Peyer's patch (tissue), 4 donors: ENCODE measurements around the gene SOX5.

Experiments used
- CTCF ChIP-seq, 6 experiments: fragments of 450-650 bp in 4 of 6; fragments of 200-600 bp in 2 of 6; sonication (generic) in 1 of 6; IDR thresholded peaks; one replicate each; pipeline ENCODE4 v1.5.1; 2017 to 2019; ENCODE audit warnings: antibody characterized with exemption in 6 of 6, mild to moderate bottlenecking in 3 of 6, moderate library complexity in 1 of 6
- POLR2A ChIP-seq, 2 donors: fragments of 450-650 bp; IDR thresholded peaks; one replicate each; pipeline ENCODE4 v1.5.1; 2017; ENCODE audit warnings: antibody characterized with exemption in 2 of 2, mild to moderate bottlenecking in 2 of 2, moderate library complexity in 2 of 2

GRCh38 chr12:23576372-23576771 lies 373.1 kb downstream of the SOX5 start:
- TF ChIP-seq CTCF (IDR thresholded peaks at IDR 0.05) (no peak), POLR2A (IDR thresholded peaks at IDR 0.05) (no peak)
